RKO (cell line): ENCODE results near the gene SLAMF7.

Experiments
- DNase-seq: peaks from one replicate; pipeline ENCODE4 v3.0.0-alpha.2; 2016; ENCODE audit warnings: low spot score

SLAMF7 gene

DNA sequence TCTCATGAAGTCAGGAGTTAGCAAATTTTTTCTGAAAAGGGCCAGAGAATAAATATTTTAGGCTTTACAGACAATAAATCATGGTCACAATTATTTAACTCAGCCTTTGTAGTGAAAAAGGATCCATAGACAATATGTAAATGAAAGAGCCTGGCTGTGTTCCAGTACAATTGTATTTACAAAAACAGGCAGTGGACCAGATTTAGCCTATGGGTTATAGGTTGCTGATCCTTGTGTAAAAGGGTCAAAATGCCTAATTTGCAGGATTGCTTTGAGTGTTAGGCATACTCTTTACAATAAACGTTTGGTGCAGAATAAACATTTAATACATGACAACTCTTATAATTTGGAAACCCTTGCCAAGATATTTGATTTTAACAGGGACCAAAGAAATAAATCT, 6.5 kb downstream of the SLAMF7 start:
- DNase-seq, result no peak

DNA sequence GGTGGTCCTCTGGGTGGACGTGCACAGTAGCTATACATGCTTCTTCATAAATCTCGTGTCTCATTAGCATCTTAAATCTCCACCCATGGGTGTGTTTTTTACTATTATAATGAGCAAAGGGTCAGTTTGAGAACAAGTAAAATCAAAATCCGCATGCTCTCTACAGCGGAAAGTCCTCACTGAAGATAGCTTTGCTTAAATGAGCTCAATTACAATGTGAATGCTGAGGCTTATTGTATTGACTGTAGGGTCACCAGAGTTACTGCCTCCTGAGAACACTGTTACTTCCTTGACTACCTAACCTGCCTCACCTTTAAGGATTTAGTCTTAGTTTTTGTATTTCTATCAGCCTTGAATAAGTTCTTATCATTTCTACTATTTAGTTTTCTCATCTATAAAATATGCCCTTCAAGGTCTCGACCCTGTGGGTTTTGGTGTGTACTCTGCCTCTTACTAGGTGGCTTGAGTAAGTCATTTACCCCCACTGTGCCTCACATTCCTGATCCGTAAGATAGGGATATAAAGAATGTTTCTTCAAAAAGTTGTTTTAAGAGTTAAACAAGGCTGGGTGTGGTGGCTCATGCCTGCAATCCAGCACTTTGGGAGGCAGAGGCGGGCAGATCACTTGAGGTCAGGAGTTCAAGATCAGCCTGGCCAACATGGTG, 7.9 kb downstream of the SLAMF7 start:
- DNase-seq, result no peak

DNA sequence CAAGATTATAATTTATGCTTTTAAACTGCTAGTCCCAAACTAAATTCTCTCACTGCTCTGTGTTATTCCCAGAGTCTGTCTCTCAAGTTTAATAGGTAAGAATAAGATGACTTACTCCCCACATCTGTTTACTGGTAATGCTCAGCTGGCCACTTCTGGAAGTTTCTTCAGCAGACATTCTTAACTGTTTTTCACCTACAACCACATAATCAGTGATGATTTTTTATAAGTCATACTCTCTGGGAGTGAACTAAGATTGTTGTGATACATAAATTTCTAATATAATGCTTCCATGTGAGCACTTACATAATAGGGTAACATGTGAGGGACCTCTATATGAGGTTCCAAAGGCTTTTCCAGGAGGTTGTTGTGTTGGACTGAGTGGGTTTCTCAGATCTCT, 8.7 kb downstream of the SLAMF7 start:
- no peak for DNase-seq

DNA sequence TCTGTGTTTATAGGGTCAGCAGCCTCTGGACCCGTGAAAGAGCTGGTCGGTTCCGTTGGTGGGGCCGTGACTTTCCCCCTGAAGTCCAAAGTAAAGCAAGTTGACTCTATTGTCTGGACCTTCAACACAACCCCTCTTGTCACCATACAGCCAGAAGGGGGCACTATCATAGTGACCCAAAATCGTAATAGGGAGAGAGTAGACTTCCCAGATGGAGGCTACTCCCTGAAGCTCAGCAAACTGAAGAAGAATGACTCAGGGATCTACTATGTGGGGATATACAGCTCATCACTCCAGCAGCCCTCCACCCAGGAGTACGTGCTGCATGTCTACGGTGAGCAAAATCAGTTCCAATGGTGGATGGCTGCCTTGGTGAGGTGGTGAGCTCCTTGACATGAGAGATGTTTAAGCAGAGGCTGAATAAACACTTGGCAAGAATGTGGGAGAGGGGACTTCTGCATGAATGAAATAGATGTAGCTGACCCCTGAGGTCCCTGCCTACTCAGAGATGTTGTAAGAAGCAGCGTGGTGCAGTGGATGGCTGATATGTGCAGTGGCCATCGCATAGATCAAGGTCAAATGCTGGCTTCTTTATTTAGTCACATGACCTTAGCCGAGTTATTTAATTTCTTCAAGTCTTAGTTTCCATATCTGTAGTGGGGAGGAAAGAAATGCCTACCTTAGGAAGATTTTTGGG, 9.3 kb downstream of the SLAMF7 start:
- DNase-seq, result no peak

DNA sequence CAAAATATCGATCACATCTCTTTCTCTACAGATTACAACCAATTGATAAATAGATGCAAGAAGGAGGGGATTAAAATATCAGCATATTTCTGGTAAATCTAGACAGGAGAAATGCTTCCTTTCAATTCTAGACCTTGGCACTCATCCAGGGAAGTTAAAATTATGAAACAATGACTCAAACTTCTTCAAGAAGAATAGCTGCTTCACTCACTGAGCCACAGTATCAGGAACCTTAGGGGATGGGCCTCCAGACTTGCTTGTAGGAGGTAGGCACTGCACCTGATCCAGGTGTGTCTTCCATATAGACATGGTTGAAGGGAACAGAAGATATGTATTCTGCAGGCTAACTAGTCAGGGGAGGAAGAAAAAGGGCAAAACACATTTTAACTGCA, 9.8 kb downstream of the SLAMF7 start:
- DNase-seq, result no peak

DNA sequence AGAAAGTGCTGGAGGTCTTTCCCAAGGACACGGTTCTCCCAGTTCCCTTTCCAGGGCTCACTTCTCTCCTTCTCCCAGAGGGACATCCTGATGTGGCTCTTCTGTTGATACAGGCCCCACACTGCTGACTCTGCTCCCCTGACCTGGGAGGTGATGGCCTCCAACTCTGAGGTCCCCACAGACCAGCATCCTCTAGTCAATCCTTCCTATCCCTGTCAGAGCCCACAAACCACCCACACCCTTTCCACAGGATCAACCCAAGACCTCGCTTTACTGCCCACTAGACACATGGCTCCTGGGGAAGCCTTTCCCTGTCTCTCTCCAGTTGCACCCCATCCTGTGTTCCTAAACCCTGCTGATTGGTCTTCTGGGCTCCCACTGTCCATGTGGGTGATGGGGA, 11.6 kb downstream of the SLAMF7 start:
- DNase-seq, result no peak

DNA sequence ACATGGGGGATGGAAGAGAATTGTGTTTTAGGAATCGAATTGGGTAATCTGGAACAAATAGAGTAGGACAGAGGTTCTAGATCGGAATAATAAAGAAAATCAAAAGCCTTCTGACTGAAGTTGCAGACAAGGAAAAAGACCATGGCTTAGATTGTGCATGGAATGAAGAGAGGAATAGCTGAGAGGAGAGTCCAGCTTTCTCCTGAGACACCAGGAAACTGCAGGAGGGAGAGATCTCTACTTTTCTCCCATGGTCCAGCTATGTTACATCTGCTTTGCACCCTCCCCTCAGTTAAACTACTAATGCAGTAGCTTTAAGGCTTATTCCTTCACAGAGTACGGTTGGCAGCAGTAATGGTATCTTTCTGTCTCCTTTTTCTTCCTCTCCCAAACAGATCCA, 13.4 kb downstream of the SLAMF7 start:
- DNase-seq, result no peak

DNA sequence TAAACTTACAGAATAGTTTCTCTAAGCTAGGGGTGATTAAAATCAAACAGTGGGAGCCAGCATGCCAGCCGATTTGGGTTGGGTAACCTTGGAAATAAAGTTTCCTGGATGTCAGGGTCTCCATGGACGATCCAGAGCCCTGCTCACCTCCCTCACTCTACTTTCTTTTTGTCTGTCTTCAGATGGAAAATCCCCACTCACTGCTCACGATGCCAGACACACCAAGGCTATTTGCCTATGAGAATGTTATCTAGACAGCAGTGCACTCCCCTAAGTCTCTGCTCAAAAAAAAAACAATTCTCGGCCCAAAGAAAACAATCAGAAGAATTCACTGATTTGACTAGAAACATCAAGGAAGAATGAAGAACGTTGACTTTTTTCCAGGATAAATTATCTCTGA, 13.9 kb downstream of the SLAMF7 start:
- no peak for DNase-seq

DNA sequence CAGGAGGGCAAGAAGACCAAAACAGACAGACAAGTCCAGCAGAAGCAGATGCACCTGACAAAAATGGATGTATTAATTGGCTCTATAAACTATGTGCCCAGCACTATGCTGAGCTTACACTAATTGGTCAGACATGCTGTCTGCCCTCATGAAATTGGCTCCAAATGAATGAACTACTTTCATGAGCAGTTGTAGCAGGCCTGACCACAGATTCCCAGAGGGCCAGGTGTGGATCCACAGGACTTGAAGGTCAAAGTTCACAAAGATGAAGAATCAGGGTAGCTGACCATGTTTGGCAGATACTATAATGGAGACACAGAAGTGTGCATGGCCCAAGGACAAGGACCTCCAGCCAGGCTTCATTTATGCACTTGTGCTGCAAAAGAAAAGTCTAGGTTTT, 14.5 kb downstream of the SLAMF7 start:
- DNase-seq, result no peak

DNA sequence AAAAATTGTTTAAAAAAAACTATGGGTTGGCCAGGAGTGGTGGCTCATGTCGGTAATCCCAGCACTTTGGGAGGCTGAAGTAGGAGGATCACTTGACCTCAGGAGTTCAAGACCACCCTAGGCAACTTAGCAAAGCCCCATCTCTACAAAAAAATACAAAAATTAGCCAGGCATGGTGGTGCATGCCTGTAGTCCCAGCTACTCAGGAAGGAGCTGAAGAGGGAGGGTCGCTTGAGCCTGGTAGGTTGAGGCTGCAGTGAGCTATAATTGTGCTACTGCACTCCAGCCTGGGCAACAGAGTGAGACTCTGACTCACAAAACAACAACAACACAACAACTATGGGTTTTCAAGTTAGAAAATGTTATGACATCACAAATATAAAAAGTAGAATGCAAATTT, 16.4 kb downstream of the SLAMF7 start:
- no peak for DNase-seq

DNA sequence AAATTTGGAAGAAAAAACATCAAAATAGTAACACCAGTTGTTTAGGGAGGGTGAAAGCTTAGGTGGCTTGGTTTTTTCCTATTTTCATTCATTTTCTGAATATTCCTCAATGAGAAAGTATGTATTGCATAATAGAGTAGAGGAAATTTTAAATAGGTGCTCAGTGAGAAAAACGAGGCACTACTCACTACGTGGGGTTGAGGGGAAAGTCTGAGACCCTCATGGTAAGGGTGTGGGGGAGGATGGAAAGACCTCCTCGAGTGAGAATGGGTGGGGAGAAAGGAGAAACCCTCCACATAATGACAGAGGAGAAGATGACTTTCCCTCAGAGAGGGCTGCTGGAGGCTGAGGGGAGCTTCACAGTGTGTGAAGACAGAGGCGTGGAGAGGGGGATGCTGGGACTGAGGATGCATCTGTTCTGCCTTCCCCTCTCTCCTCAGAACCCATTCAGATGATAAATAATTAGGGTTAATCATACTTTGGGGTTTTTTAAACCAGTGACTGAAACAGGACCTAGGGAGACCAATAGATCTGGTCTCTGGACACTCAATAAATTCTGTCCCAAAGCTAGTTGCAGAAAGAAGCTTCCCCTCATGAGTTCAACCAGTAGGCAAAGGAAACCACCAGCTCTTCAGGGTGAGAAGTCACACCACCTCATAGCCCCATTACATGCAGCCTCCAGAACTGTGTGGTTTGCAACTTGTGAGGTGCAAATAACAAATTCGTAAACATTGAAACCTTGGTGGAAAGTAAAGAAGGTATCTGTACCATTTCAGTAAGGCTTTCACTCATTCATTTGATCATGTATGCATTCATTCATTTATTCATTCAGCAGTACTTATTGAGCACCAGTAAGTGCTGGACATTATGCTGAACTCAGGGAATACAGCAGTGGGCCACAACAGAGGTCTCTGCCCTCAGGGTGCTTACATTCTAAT, 17.1 kb downstream of the SLAMF7 start:
- no peak for DNase-seq

DNA sequence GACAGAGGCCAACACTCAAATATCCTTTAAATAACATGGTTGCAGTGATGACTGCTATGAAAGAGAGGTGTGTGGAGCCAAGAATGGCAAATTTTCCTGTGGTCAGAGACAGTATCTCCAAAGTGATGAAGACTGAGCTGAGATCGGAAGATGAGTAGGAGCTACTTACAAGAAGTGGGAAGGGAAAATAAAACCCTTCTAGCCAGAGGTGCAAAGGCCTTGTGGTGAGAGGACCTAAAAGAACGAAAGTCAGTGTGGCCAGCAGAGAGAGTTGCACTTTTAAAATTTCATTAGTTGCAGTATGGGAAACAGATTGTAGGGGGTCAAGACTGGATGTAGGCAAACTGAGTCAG, 17.8 kb downstream of the SLAMF7 start:
- no peak for DNase-seq

DNA sequence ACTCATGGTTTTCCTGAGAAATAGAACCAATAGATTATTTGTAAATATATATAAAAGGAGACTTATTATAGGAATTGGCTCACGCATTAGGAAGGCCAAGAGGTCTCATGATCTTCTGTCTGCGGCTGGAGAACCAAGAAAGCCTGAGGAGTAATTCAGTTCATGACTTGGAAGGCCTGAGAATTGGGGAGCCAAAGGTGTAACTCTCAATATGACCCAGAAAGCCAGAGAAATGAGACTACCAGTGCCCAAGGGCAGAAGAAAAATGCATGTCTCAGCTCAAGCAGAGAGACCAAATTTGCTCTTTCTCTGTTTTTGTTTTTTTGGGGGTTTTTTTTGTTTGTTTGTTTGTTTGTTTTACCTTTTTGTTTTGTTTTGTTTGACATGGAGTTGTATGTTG, 19.5 kb downstream of the SLAMF7 start:
- no peak for DNase-seq

DNA sequence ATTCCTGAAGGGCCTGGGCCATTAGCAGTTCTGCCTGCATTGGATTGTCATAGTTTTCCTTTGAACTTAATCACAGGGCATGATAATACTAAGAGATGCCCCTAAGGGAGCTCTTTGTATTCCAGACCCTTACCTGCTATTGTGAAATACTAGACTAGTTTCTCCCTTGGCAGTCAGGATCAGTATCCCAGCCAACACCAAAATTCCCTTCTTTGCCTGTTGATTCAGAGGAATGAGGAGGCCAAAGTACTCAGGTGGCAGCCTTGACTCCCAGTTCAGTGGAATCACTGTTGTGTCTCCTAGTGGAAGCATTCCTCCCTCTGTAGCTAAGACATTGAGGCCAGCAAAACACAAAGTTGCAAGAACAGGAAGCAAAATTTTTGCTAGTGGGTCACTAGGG, 20.7 kb downstream of the SLAMF7 start:
- no peak for DNase-seq

DNA sequence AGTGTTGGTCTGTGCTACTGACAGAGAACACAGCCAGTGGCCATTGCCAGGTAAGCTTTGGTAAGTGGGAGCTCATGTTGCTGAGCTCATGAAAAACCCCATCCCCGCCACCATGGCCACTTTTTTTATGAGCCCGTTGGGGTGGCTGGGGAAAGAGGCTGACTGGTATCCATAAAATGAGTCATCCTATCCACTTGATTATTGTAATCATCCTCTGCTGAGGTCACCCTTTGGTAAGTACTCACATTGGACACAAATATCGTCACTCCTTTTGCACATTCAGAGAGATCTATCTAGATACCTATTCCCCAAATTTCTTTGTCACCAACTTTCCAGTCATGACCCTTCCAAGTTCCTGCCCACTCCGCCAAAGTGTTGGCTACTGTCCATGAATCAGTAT, 22.0 kb downstream of the SLAMF7 start:
- DNase-seq, result no peak

DNA sequence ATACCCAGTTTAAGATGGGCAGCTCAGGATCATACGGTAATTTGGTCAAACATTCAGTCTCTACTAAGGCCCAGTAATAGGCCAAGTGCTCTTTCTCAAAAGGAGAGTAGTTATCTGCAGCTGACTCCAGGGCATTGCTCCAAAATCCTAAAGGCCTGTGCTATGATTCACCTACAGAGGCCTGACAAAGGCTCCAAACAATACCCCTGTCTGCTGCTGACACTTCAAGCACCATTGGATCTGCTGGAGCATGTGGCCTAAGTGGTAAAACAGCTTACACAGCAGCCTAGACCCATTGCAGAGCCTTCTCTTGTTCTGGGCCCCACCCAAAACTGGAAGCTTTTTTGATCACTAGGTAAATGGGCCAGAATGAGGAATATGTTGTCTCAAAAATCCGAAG, 22.8 kb downstream of the SLAMF7 start:
- DNase-seq, result no peak

DNA sequence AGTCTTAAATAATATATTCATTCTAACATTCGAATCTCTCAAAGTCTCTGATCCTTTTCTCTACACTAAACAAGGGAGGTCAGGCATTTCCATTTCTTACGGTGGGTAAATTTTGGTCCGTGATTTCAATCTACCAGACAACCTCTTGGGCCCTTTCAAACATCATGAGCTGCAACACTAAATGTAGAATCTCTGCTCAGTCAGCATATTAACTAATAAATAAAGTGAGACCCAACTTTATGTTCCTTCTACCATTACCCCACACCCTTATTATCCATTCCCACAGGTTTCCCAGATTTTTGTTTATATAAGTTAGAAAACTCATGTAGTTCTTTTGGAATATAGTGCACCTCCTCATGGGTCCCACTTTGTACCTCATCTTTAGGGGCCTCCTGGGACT, 24.9 kb downstream of the SLAMF7 start:
- DNase-seq, result no peak

DNA sequence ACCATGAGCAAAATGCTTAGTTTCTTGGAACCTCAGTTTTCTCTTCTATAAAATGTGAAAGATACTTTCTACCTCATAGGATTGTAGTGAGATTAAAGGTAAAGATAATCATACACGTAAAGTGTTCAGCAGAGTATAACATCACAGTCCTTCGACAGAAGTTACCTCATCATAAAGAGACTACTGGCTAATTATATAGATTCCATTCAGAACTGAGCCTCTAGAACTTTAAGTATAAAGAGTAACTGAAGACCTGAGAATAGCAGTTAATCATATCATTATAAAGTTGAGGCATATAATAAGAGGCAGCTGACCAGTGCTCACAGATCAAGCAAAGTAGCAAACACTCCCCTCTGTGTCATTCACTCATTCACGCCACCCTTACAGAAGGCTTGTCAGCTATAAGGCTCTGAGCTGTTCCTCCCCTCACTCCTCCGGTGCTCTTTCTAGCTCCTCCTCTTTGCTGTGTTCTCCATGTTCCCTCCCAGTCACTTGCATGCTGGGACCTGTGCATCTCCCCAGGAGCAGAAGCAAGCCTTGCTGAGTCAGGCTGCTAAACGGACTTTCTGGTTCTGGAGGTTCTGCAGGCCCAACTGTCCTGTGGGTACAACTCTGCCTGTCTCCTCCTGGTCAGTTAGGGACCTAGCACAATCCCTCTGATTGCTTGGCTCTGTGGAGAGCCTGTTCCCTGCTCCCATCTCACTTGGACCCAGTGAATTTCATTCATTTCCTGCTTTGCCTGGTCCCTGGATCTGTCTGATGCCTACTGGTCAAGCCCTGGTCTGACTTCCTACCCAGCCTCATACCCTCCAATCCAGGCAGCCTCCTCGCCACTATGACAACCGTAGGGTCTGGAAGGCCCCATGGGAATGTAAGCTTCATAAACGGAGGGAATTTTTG, 28.6 kb downstream of the SLAMF7 start:
- no peak for DNase-seq

DNA sequence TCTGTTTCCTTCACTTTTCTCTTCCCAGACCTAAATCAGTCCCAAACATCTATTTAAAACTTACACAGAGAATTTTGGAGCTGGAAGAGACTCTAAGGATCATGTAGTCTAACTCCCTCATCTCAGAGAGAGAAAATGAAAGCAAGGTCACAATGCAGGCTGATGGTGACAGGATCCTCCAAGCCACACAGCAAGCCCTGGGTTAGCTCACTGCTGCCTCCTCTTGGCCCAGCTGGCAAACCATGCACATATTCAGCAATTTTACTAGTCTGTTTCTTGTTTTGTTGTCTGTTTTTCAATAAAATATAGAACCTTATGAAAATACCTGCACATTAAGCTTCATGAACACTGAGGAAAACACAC, 29.2 kb downstream of the SLAMF7 start:
- no peak for DNase-seq

DNA sequence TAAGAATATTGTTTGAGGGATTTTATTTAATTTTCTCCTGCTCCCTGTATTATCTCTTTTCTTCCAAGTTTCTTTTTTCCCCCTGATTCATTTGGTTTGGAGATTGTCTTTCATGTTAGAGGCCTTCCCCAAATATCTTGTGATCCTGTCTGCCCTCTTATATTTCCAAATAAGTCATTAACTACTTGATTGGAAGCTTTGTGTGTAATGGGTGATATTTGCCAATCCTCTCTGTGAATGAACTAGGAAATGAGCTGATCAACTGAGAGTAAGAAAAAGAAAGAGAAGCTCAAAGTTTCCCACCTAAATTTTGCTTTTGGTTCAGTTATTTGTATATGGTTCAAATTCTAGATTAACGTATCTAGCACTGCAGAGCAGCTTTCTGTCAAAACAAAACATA, 33.3 kb downstream of the SLAMF7 start:
- DNase-seq, result no peak

DNA sequence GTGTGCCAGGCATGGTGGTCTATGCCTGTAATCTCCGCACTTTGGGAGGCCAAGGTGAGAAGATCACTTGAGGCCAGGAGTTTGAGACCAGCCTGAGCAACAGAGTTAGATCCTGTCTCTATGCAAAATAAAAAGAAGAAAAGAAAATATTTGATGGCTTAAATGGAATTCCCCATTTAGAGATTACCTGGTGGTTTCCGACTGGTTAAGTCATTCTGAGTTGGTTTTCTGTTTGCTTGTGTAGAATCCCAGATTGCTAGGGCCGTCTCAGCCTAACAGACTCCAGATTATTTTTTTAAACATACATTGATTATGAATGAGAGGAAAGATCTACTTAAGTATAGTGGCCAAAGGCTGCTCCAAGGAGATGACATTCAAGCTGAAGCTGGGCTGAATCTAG, 34.0 kb downstream of the SLAMF7 start:
- DNase-seq, result no peak
